ENCODE data around the gene TRIOBP. TPM values are rescaled to one million over a fixed set of nuclear protein-coding genes. Genes with fewer than 3 reads are reported as not detected.

Gene TRIOBP
- total RNA-seq, 2 experiments from 2014 or later = 9.0 to 10.1 TPM

- Histone ChIP-seq H3K27ac (ENCODE audit: low read depth in 1 of 2, low read length in 2 of 2) (no peak overlapping the region), H3K4me1 (ENCODE audit: insufficient read depth, low read length) (peaks cover 20% of the 10 kb centered on the region), H3K4me3 (ENCODE audit: low read length) (no peak overlapping the region), H3K9me3 (ENCODE audit: control insufficient read depth in 1 of 2, insufficient read depth in 1 of 2, low read length in 2 of 2) (no peaks in the 10 kb centered on the region), H3K27me3 (ENCODE audit: control insufficient read depth in 1 of 2, insufficient read depth in 2 of 2, low read length in 2 of 2) (peaks cover 12 to 32% of the 10 kb centered on the region in 2 experiments), H3K36me3 (ENCODE audit: insufficient read depth, low read length) (no peaks in the 10 kb centered on the region)
- peaks cover 9% of the 10 kb centered on the region for H3K27me3 Mint-ChIP-seq
- peaks cover 8% of the 10 kb centered on the region for H3K4me1 Mint-ChIP-seq (ENCODE audit: low read depth)
- no peaks in the 10 kb centered on the region for H3K36me3 Mint-ChIP-seq (ENCODE audit: low read depth)
- H3K27ac Mint-ChIP-seq = no peak overlapping the region
- DNase-seq (no peak), ATAC-seq (ENCODE audit: poor library complexity) (no peak)
- intact Hi-C loops (cut with DNase I, micrococcal nuclease) = no loop called here
- ChIA-PET CTCF (no interaction called here), POLR2A (no interaction called here)
- no peak for TF ChIP-seq CTCF (IDR thresholded peaks at IDR 0.05)
- no peaks in the 10 kb centered on the region for H3K9me3 Mint-ChIP-seq
- H3K4me3 Mint-ChIP-seq = no peak overlapping the region
Observed at GRCh38 chr22:37812869-37813678, 116.2 kb downstream of the TRIOBP start.

- H3K27me3 ChIP-seq (ENCODE audit: control insufficient read depth in 1 of 2, insufficient read depth in 2 of 2, low read length in 2 of 2) = peaks cover 4 to 12% of the 10 kb centered on the region in 2 experiments
- no peak overlapping the region for H3K4me3 Mint-ChIP-seq
- POLR2A ChIA-PET = no interaction called here
Observed at GRCh38 chr22:37815593-37815992, 118.7 kb downstream of the TRIOBP start.

GRCh38 chr22:37816543-37817180 is 119.8 kb downstream of the TRIOBP start:
- Mint-ChIP-seq H3K9me3 (no peaks in the 10 kb centered on the region), H3K36me3 (ENCODE audit: low read depth) (no peaks in the 10 kb centered on the region)
- POLR2A ChIA-PET = no interaction called here

More at GRCh38 chr22:37815593-37815992, 118.7 kb downstream of the TRIOBP start:
- no peak for TF ChIP-seq CTCF (IDR thresholded peaks at IDR 0.05)
- Mint-ChIP-seq H3K27me3 (peaks cover 20% of the 10 kb centered on the region), H3K36me3 (ENCODE audit: low read depth) (no peaks in the 10 kb centered on the region), H3K9me3 (no peaks in the 10 kb centered on the region), H3K27ac (no peak overlapping the region), H3K4me1 (ENCODE audit: low read depth) (peaks cover 3% of the 10 kb centered on the region)
- DNase-seq = no peak
- CTCF ChIA-PET = no interaction called here
- Histone ChIP-seq H3K36me3 (ENCODE audit: insufficient read depth, low read length) (no peaks in the 10 kb centered on the region), H3K27ac (ENCODE audit: low read depth in 1 of 2, low read length in 2 of 2) (no peak overlapping the region), H3K4me3 (ENCODE audit: low read length) (no peak overlapping the region), H3K4me1 (ENCODE audit: insufficient read depth, low read length) (peaks cover 21% of the 10 kb centered on the region), H3K9me3 (ENCODE audit: control insufficient read depth in 1 of 2, insufficient read depth in 1 of 2, low read length in 2 of 2) (no peaks in the 10 kb centered on the region)
- no peak for ATAC-seq (ENCODE audit: poor library complexity)
- intact Hi-C loops (cut with DNase I, micrococcal nuclease) = no loop called here

More at GRCh38 chr22:37816543-37817180, 119.8 kb downstream of the TRIOBP start:
- no peak overlapping the region for H3K4me3 Mint-ChIP-seq
- H3K27ac Mint-ChIP-seq = no peak overlapping the region
- H3K4me1 ChIP-seq (ENCODE audit: insufficient read depth, low read length) = peaks cover 21% of the 10 kb centered on the region
- no peak overlapping the region for H3K27ac ChIP-seq (ENCODE audit: low read depth in 1 of 2, low read length in 2 of 2)
- H3K9me3 ChIP-seq (ENCODE audit: control insufficient read depth in 1 of 2, insufficient read depth in 1 of 2, low read length in 2 of 2) = no peaks in the 10 kb centered on the region
- no peaks in the 10 kb centered on the region for H3K36me3 ChIP-seq (ENCODE audit: insufficient read depth, low read length)
- peaks cover 4 to 10% of the 10 kb centered on the region in 2 experiments for H3K27me3 ChIP-seq (ENCODE audit: control insufficient read depth in 1 of 2, insufficient read depth in 2 of 2, low read length in 2 of 2)
- DNase-seq (no peak), ATAC-seq (ENCODE audit: poor library complexity) (no peak)
- intact Hi-C loops (cut with DNase I, micrococcal nuclease) = loop anchor here (1.0 to 2.0 kb wide), 4 partner anchors 26 to 149 kb away; no protein-coding TSS in a partner anchor
- TF ChIP-seq CTCF (IDR thresholded peaks at IDR 0.05) = no peak
- H3K4me1 Mint-ChIP-seq (ENCODE audit: low read depth) = peaks cover 3% of the 10 kb centered on the region
- no peak overlapping the region for H3K4me3 ChIP-seq (ENCODE audit: low read length)
- CTCF ChIA-PET = interaction anchor here (0.8 to 4.1 kb wide), 9 partner anchors 9 to 148 kb away, joined by 3 to 46 read pairs (median 5); partner anchors contain the start of genes C22orf23, GCAT and POLR2F
- H3K27me3 Mint-ChIP-seq = peaks cover 27% of the 10 kb centered on the region

Measured in CD4-positive, alpha-beta T cell (primary cell).